ENCODE measurements around the gene UNC5C. TPM values are rescaled to one million over a fixed set of nuclear protein-coding genes. Genes with fewer than 3 reads are reported as not detected.

UNC5C gene
- total RNA-seq, 1 experiment from 2014 or later: not detected

DNA sequence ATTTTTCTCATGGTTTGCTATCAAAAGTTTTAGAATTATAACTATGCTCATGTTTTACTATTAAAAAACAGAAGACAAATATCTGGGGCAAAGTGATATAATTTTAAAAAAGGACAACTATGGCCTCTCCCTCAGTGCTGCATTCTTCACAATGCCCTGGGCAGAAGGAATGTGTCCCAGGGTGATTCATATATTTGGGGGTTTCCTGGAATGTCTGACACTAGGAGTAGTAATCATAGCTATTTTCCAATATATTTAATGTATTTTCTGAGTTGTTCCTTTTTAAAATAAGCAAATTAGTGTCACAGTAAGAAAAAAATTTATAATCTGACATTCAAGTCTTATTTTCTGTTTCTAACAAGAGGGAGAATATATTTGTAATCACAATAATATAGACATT lies 281.7 kb downstream of the UNC5C start:
- intact Hi-C loops (cut with micrococcal nuclease): no loop called here
- Mint-ChIP-seq H3K27me3 (ENCODE audit: insufficient read depth, unreplicated experiment) (no peaks in the 10 kb centered on the region), H3K9me3 (ENCODE audit: unreplicated experiment) (no peaks in the 10 kb centered on the region), H3K36me3 (ENCODE audit: insufficient read depth, unreplicated experiment) (no peaks in the 10 kb centered on the region), H3K4me3 (ENCODE audit: unreplicated experiment) (no peak overlapping the region), H3K4me1 (ENCODE audit: insufficient read depth, unreplicated experiment) (no peaks in the 10 kb centered on the region), H3K27ac (ENCODE audit: low read depth, unreplicated experiment) (no peak overlapping the region)
- DNase-seq (ENCODE audit: unreplicated experiment): peak; percentile 38
- ChIA-PET POLR2A (interaction anchor here (1.4 kb wide), 1 partner anchor 23 kb away, joined by 4 read pairs; no protein-coding TSS in a partner anchor), CTCF (interaction anchor here (0.6 kb wide), 2 partner anchors 10 to 74 kb away, joined by 3 to 4 read pairs; no protein-coding TSS in a partner anchor)
- BruUV-seq (replicated peaks): no TSS peak
- TF ChIP-seq, protein P1, sequence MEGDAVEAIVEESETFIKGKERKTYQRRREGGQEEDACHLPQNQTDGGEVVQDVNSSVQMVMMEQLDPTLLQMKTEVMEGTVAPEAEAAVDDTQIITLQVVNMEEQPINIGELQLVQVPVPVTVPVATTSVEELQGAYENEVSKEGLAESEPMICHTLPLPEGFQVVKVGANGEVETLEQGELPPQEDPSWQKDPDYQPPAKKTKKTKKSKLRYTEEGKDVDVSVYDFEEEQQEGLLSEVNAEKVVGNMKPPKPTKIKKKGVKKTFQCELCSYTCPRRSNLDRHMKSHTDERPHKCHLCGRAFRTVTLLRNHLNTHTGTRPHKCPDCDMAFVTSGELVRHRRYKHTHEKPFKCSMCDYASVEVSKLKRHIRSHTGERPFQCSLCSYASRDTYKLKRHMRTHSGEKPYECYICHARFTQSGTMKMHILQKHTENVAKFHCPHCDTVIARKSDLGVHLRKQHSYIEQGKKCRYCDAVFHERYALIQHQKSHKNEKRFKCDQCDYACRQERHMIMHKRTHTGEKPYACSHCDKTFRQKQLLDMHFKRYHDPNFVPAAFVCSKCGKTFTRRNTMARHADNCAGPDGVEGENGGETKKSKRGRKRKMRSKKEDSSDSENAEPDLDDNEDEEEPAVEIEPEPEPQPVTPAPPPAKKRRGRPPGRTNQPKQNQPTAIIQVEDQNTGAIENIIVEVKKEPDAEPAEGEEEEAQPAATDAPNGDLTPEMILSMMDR (IDR thresholded peaks at IDR 0.05; ENCODE audit: unreplicated experiment): no peak

- H3K27ac Mint-ChIP-seq (ENCODE audit: low read depth, unreplicated experiment): no peak overlapping the region
- no peak for DNase-seq (ENCODE audit: unreplicated experiment)
- H3K4me1 Mint-ChIP-seq (ENCODE audit: insufficient read depth, unreplicated experiment): no peaks in the 10 kb centered on the region
- H3K27me3 Mint-ChIP-seq (ENCODE audit: insufficient read depth, unreplicated experiment): no peaks in the 10 kb centered on the region
- H3K4me3 Mint-ChIP-seq (ENCODE audit: unreplicated experiment): no peak overlapping the region
- H3K36me3 Mint-ChIP-seq (ENCODE audit: insufficient read depth, unreplicated experiment): no peaks in the 10 kb centered on the region
- H3K9me3 Mint-ChIP-seq (ENCODE audit: unreplicated experiment): no peaks in the 10 kb centered on the region
- TF ChIP-seq, protein P1 (IDR thresholded peaks at IDR 0.05; ENCODE audit: unreplicated experiment): no peak
- intact Hi-C loops (cut with micrococcal nuclease): no loop called here
- ChIA-PET POLR2A (interaction anchor here (1.4 kb wide), 1 partner anchor 24 kb away, joined by 4 read pairs; no protein-coding TSS in a partner anchor), CTCF (interaction anchor here (0.7 kb wide), 1 partner anchor 9 kb away, joined by 3 read pairs; no protein-coding TSS in a partner anchor)
- no TSS peak for BruUV-seq (replicated peaks)
These were observed 282.7 kb downstream of the UNC5C start for GRCh38 chr4:95265814-95266740.

DNA sequence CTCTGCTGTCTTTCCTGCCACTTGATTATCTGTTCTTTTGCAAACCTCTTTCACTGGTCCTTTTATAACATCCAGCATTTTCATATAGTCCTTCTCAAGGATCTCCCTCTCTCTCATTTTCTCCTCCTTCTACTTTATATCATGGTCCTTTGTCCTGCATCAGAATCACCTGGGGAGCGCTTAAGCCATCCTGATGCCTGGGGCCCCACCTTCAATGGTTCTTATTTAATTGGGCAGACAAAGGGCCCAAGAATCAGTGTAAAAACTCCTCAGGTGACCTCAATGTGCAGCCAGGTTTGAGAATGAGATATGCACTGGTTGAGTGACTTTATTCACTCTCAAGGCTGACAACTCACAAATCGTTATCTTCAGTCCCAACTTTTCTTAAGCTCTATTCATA lies 283.9 kb downstream of the UNC5C start:
- no TSS peak for BruUV-seq (replicated peaks)
- Mint-ChIP-seq H3K27me3 (ENCODE audit: insufficient read depth, unreplicated experiment) (no peaks in the 10 kb centered on the region), H3K9me3 (ENCODE audit: unreplicated experiment) (no peaks in the 10 kb centered on the region), H3K4me1 (ENCODE audit: insufficient read depth, unreplicated experiment) (no peaks in the 10 kb centered on the region), H3K36me3 (ENCODE audit: insufficient read depth, unreplicated experiment) (no peaks in the 10 kb centered on the region), H3K4me3 (ENCODE audit: unreplicated experiment) (no peak overlapping the region), H3K27ac (ENCODE audit: low read depth, unreplicated experiment) (no peak overlapping the region)
- ChIA-PET POLR2A (no interaction called here), CTCF (interaction anchor here (0.6 kb wide), 2 partner anchors 64 to 713 kb away, joined by 3 read pairs; no protein-coding TSS in a partner anchor)
- intact Hi-C loops (cut with micrococcal nuclease): no loop called here
- TF ChIP-seq, protein P1 (IDR thresholded peaks at IDR 0.05; ENCODE audit: unreplicated experiment): no peak
- DNase-seq (ENCODE audit: unreplicated experiment): no peak

- Mint-ChIP-seq H3K4me1 (ENCODE audit: insufficient read depth, unreplicated experiment) (no peaks in the 10 kb centered on the region), H3K27ac (ENCODE audit: low read depth, unreplicated experiment) (no peak overlapping the region), H3K27me3 (ENCODE audit: insufficient read depth, unreplicated experiment) (no peaks in the 10 kb centered on the region), H3K9me3 (ENCODE audit: unreplicated experiment) (no peaks in the 10 kb centered on the region), H3K4me3 (ENCODE audit: unreplicated experiment) (no peak overlapping the region), H3K36me3 (ENCODE audit: insufficient read depth, unreplicated experiment) (no peaks in the 10 kb centered on the region)
- intact Hi-C loops (cut with micrococcal nuclease): no loop called here
- CTCF ChIA-PET: no interaction called here
- no peak for DNase-seq (ENCODE audit: unreplicated experiment)
- no TSS peak for BruUV-seq (replicated peaks)
- TF ChIP-seq, protein P1 (IDR thresholded peaks at IDR 0.05; ENCODE audit: unreplicated experiment): no peak
- POLR2A ChIA-PET: no interaction called here
These were observed 284.8 kb downstream of the UNC5C start for GRCh38 chr4:95263960-95264359.
